HCT116 (cell line): ENCODE results near the gene RABL3. TPM values are rescaled to one million over a fixed set of nuclear protein-coding genes. Genes with fewer than 3 reads are reported as not detected.

Source experiments
- ATAC-seq: fragments of 200-7000 bp; cut with Tn5 transposase; 2 replicates; pipeline ENCODE4 v1.9.1; 2020; ENCODE audit warnings: mild to moderate bottlenecking, moderate library complexity
- BruUV-seq: library from RNA; stranded (reverse); fragments of 400-500 nt; replicated peaks from 2 replicates; lab custom pipeline; 2021; lab: Mats Ljungman, UMichigan
- CTCF ChIA-PET: fragments of 300-600 bp; sonication (Branson Sonifier 250); formaldehyde crosslinking; loops from one replicate; lab custom pipeline; 2021; ENCODE audit warnings: antibody characterized with exemption; lab: Charles Lee
- POLR2A ChIA-PET: fragments of 300-600, 350-600 bp; sonication (Branson Sonifier 250); formaldehyde crosslinking; loops from one replicate; lab custom pipeline; 2021; ENCODE audit warnings: antibody characterized with exemption; lab: Charles Lee
- RAD21 ChIA-PET, 2 experiments: fragments of 300-600 bp; sonication (Branson Sonifier 250); formaldehyde crosslinking; loops; one replicate each; lab custom pipeline; 2023; ENCODE audit warnings: low total read pairs in 2 of 2; ENCODE audit not compliant: uncharacterized antibody in 2 of 2, unreplicated experiment in 2 of 2, low non-redundant PET in 1 of 2; lab: Charles Lee
- DNase-seq: peaks from one replicate; pipeline ENCODE4 v3.0.0-alpha.2; 2010; ENCODE audit warnings: low read depth, low spot score
- H2AFZ ChIP-seq: fragments of 200-600 bp; shearing (Covaris generic), sonication (generic); 2 replicates; pipeline ENCODE4 v1.6.1; 2017; ENCODE audit warnings: low read depth, mixed run types, mixed read lengths, antibody characterized with exemption, low read length; ENCODE audit not compliant: poor library complexity, severe bottlenecking
- H3K27ac ChIP-seq: 2 replicates; pipeline ENCODE4 v1.5.1; 2012; ENCODE audit warnings: low read depth, low read length
- H3K27me3 ChIP-seq: fragments of 200-600 bp; sonication (generic); 2 replicates; pipeline ENCODE4 v1.6.1; 2016; ENCODE audit warnings: mixed run types, low read length, mixed read lengths; ENCODE audit not compliant: insufficient read depth
- H3K36me3 ChIP-seq, 2 experiments: fragments of 200-500 bp in 1 of 2; fragments of 200-600 bp in 1 of 2; sonication (Bioruptor generic) in 1 of 2; sonication (generic) in 1 of 2; 2 replicates each; pipeline versions ENCODE4 v1.5.1 to v1.6.1; 2014 to 2016; ENCODE audit warnings: low read length in 2 of 2, inconsistent platforms in 1 of 2, mixed read lengths in 1 of 2, mixed run types in 1 of 2; ENCODE audit not compliant: insufficient read depth in 2 of 2, control insufficient read depth in 1 of 2
- H3K4me1 ChIP-seq, 2 experiments: fragments of 200-600 bp in 1 of 2; sonication (generic) in 1 of 2; 2 replicates each; pipeline versions ENCODE4 v1.5.1 to v1.6.1; 2012 to 2017; ENCODE audit warnings: low read length in 2 of 2, inconsistent platforms in 1 of 2, mild to moderate bottlenecking in 1 of 2, mixed read lengths in 1 of 2, mixed run types in 1 of 2, moderate library complexity in 1 of 2; ENCODE audit not compliant: insufficient read depth in 2 of 2, control insufficient read depth in 1 of 2
- H3K4me2 ChIP-seq: fragments of 200-600 bp; sonication (generic); 2 replicates; pipeline ENCODE4 v1.6.1; 2017; ENCODE audit warnings: mixed run types, low read length, mixed read lengths
- H3K4me3 ChIP-seq, 2 experiments: fragments of 200-600 bp in 1 of 2; sonication (generic) in 1 of 2; replicated peaks in 1 of 2; 2 replicates each; pipeline ENCODE4 v1.5.1; 2011 to 2016; ENCODE audit warnings: low read length in 2 of 2, control low read depth in 1 of 2, low read depth in 1 of 2, mild to moderate bottlenecking in 1 of 2, mixed read lengths in 1 of 2, mixed run types in 1 of 2
- H3K79me2 ChIP-seq: fragments of 200-600 bp; sonication (generic); 2 replicates; pipeline ENCODE4 v1.6.1; 2017; ENCODE audit warnings: mild to moderate bottlenecking, mixed run types, low read length, moderate library complexity, mixed read lengths; ENCODE audit not compliant: insufficient read depth
- H3K9ac ChIP-seq: fragments of 200-600 bp; sonication (generic); 2 replicates; pipeline ENCODE4 v1.6.1; 2016; ENCODE audit warnings: low read length, mixed read lengths
- H3K9me2 ChIP-seq: fragments of 200-600 bp; sonication (generic), shearing (Covaris generic); 2 replicates; pipeline ENCODE4 v1.6.1; 2017; ENCODE audit warnings: mixed run types, mild to moderate bottlenecking, moderate library complexity; ENCODE audit not compliant: insufficient read depth
- H3K9me3 ChIP-seq, 2 experiments: fragments of 200-500 bp in 1 of 2; fragments of 200-600 bp in 1 of 2; sonication (Bioruptor generic) in 1 of 2; sonication (generic) in 1 of 2; 2 replicates each; pipeline ENCODE4 v1.6.1; 2014 to 2017; ENCODE audit warnings: low read length in 2 of 2, mixed read lengths in 2 of 2, inconsistent platforms in 1 of 2, low read depth in 1 of 2, mild to moderate bottlenecking in 1 of 2, mixed run types in 1 of 2, moderate library complexity in 1 of 2; ENCODE audit not compliant: control insufficient read depth in 1 of 2, insufficient read depth in 1 of 2
- H4K20me1 ChIP-seq: fragments of 200-600 bp; sonication (generic), shearing (Covaris generic); 2 replicates; pipeline ENCODE4 v1.6.1; 2017; ENCODE audit warnings: mixed run types, mild to moderate bottlenecking, moderate library complexity; ENCODE audit not compliant: insufficient read depth
- ATF3 ChIP-seq: IDR thresholded peaks from 2 replicates; pipeline ENCODE4 v1.6.1; 2012
- CBX3 ChIP-seq: IDR thresholded peaks from 2 replicates; pipeline ENCODE4 v1.6.1; 2012; ENCODE audit warnings: low read depth
- CTCF ChIP-seq, 3 experiments: fragments of 200-600 bp in 1 of 3; sonication (generic) in 1 of 3; IDR thresholded peaks in 2 of 3; conservative IDR thresholded peaks in 1 of 3; 2 replicates each; pipeline ENCODE4 v1.5.1; 2012 to 2017; ENCODE audit warnings: low read depth in 2 of 3, low read length in 2 of 3, antibody characterized with exemption in 1 of 3, borderline replicate concordance in 1 of 3, control low read depth in 1 of 3, mild to moderate bottlenecking in 1 of 3, mixed read lengths in 1 of 3, mixed run types in 1 of 3, moderate library complexity in 1 of 3; ENCODE audit not compliant: insufficient read depth in 1 of 3
- ELF1 ChIP-seq: IDR thresholded peaks from 2 replicates; pipeline ENCODE4 v1.6.1; 2012; ENCODE audit warnings: low read depth, borderline replicate concordance
- EZH2 ChIP-seq: fragments of 200-600 bp; sonication (generic); IDR thresholded peaks from 2 replicates; pipeline ENCODE4 v1.6.1; 2017; ENCODE audit warnings: antibody characterized with exemption, mixed run types
- EZH2phosphoT487 ChIP-seq: fragments of 200-600 bp; IDR thresholded peaks from 2 replicates; pipeline ENCODE4 v1.6.1; 2018; ENCODE audit warnings: antibody characterized with exemption, borderline replicate concordance
- FOSL1 ChIP-seq: IDR thresholded peaks from 2 replicates; pipeline ENCODE4 v1.6.1; 2012; ENCODE audit warnings: low read depth
- JUND ChIP-seq: IDR thresholded peaks from 2 replicates; pipeline ENCODE4 v1.6.1; 2012
- POLR2A ChIP-seq: IDR thresholded peaks from 2 replicates; pipeline ENCODE4 v1.7.0; 2011; ENCODE audit warnings: borderline replicate concordance; ENCODE audit not compliant: insufficient read depth, insufficient read length; ENCODE audit errors: extremely low read depth
- REST ChIP-seq: IDR thresholded peaks from 2 replicates; pipeline ENCODE4 v1.6.1; 2012; ENCODE audit warnings: low read depth
- SP1 ChIP-seq: IDR thresholded peaks from 2 replicates; pipeline ENCODE4 v1.6.1; 2012; ENCODE audit warnings: low read depth
- TCF7L2 ChIP-seq: IDR thresholded peaks from 2 replicates; pipeline ENCODE4 v1.7.0; 2011; ENCODE audit warnings: borderline replicate concordance, inconsistent platforms; ENCODE audit not compliant: insufficient read depth, insufficient read length; ENCODE audit errors: extremely low read depth
- ZBTB33 ChIP-seq: IDR thresholded peaks from 2 replicates; pipeline ENCODE4 v1.6.1; 2011; ENCODE audit warnings: mild to moderate bottlenecking, low read length, moderate library complexity; ENCODE audit not compliant: insufficient replicate concordance; ENCODE audit errors: extremely low read depth
- ZFX ChIP-seq: fragments of 450-650 bp; IDR thresholded peaks from 2 replicates; pipeline ENCODE4 v1.6.1; 2017
- ZNF274 ChIP-seq: fragments of 200-500 bp; sonication (Bioruptor generic); IDR thresholded peaks from 2 replicates; pipeline ENCODE4 v1.6.1; 2014; ENCODE audit warnings: mild to moderate bottlenecking, low read depth, low read length, inconsistent platforms
- intact Hi-C: fragments of 100-400 bp; cut with micrococcal nuclease; formaldehyde crosslinking; loops from 2 replicates; pipeline ENCODE4 v1.10.0; 2022
- total RNA-seq: library from RNA; stranded (reverse); gene quantifications from one replicate; pipeline ENCODE4 v1.2.1, GENCODE V29; 2021; ENCODE audit not compliant: unreplicated experiment

RABL3 gene
- total RNA-seq, 1 experiment from 2014 or later = 23.8 TPM

GRCh38 chr3:120684896-120685295 lies 57.4 kb downstream of the RABL3 start:
- POLR2A ChIA-PET = no interaction called here

More at GRCh38 chr3:120684896-120685295, 57.4 kb downstream of the RABL3 start:
- ChIA-PET CTCF (no interaction called here), RAD21 (no interaction called here)
- H3K4me1 ChIP-seq = no peaks in the 10 kb centered on the region
- intact Hi-C loops = no loop called here
- no peaks in the 10 kb centered on the region for H3K27me3 ChIP-seq
- H3K9ac ChIP-seq = no peak overlapping the region
- peaks cover 0 to 5% of the 10 kb centered on the region in 2 experiments; a peak in 1 of 4 replicates for H3K36me3 ChIP-seq
- no peaks in the 10 kb centered on the region for H3K9me3 ChIP-seq
- H3K9me2 ChIP-seq = no peaks in the 10 kb centered on the region
- no TSS peak for BruUV-seq
- no peak overlapping the region for H3K27ac ChIP-seq
- H3K79me2 ChIP-seq = no peaks in the 10 kb centered on the region
- no peak for DNase-seq
- no peaks in the 10 kb centered on the region for H4K20me1 ChIP-seq
- no peak overlapping the region for H2AFZ ChIP-seq
- no peak for ATAC-seq
- TF ChIP-seq ATF3 (no peak), ZNF274 (no peak), EZH2 (no peak), ELF1 (no peak), FOSL1 (no peak), ZBTB33 (no peak), CBX3 (no peak), ZFX (no peak), TCF7L2 (no peak), CTCF (IDR thresholded peaks at IDR 0.05 in 2 of 3, conservative IDR thresholded peaks at IDR 0.05 in 1 of 3; ENCODE audit: borderline replicate concordance in 1 of 3, insufficient read depth in 1 of 3, low read depth in 2 of 3, low read length in 2 of 3) (no peak), SP1 (no peak), EZH2phosphoT487 (no peak), JUND (no peak), POLR2A (no peak), REST (no peak)
- no peak overlapping the region for H3K4me3 ChIP-seq
- H3K4me2 ChIP-seq = no peak overlapping the region
